Heart left ventricle (tissue), 16 donors: ENCODE results near the gene CDAN1. TPM values are rescaled to one million over a fixed set of nuclear protein-coding genes. Genes with fewer than 3 reads are reported as not detected.

ENCODE experiments used
- ATAC-seq, 4 donors: fragments of 200-7000 bp; cut with Tn5 transposase; one replicate each; pipeline ENCODE4 v1.9.1; 2020 to 2022; ENCODE audit warnings: moderate library complexity in 4 of 4, mild to moderate bottlenecking in 3 of 4, moderate number of reproducible peaks in 1 of 4
- DNase-seq, 5 donors: peaks; one replicate each; pipeline ENCODE4 v3.0.0-alpha.2; 2020
- H3K27ac ChIP-seq, 12 donors: fragments of 200-600 bp; sonication (generic) in 4 of 12; one replicate each; pipeline versions ENCODE4 v1.5.0 to v1.8.0; 2016 to 2022; ENCODE audit warnings: mild to moderate bottlenecking in 2 of 12
- H3K27me3 ChIP-seq, 9 donors: fragments of 200-600 bp; sonication (generic) in 2 of 9; one replicate each; pipeline versions ENCODE4 v1.5.1 to v1.8.0; 2016 to 2022; ENCODE audit warnings: mild to moderate bottlenecking in 3 of 9
- H3K36me3 ChIP-seq, 9 donors: fragments of 200-600 bp; sonication (generic) in 2 of 9; one replicate each; pipeline versions ENCODE4 v1.5.0 to v1.8.0; 2018 to 2022; ENCODE audit warnings: mild to moderate bottlenecking in 2 of 9
- H3K4me1 ChIP-seq, 12 donors: fragments of 200-600 bp; sonication (generic) in 4 of 12; one replicate each; pipeline versions ENCODE4 v1.5.0 to v1.8.0; 2016 to 2022; ENCODE audit warnings: mild to moderate bottlenecking in 3 of 12
- H3K4me3 ChIP-seq, 12 donors: fragments of 200-600 bp; sonication (generic) in 4 of 12; one replicate each; pipeline versions ENCODE4 v1.5.0 to v1.8.0; 2017 to 2022; ENCODE audit warnings: mild to moderate bottlenecking in 9 of 12, moderate library complexity in 4 of 12
- H3K9me3 ChIP-seq, 12 donors: fragments of 200-600 bp; sonication (generic) in 4 of 12; one replicate each; pipeline versions ENCODE4 v1.5.0 to v1.8.0; 2016 to 2022; ENCODE audit warnings: mild to moderate bottlenecking in 1 of 12
- CTCF ChIP-seq, 12 donors: fragments of 200-600 bp; sonication (generic) in 4 of 12; IDR thresholded peaks; one replicate each; pipeline versions ENCODE4 v1.5.0 to v1.8.0; 2018 to 2022; ENCODE audit warnings: antibody characterized with exemption in 12 of 12, mild to moderate bottlenecking in 5 of 12
- POLR2A ChIP-seq, 2 donors: fragments of 450-650 bp; IDR thresholded peaks; one replicate each; pipeline ENCODE4 v1.6.1; 2017; ENCODE audit warnings: antibody characterized with exemption in 2 of 2, mild to moderate bottlenecking in 2 of 2, moderate library complexity in 2 of 2
- WGBS, 4 donors: extraction: QIAGEN DNeasy Blood & Tissue Kit in 2 of 4; methylation state at CpG; one replicate each; pipeline versions ENCODE4 v1.1.5 to v1.1.7; 2013 to 2018; 5-methylcytosine and 5-hydroxymethylcytosine counted together
- intact Hi-C, 10 donors: fragments of 100-400 bp; cut with DNase I; formaldehyde crosslinking; loops; one replicate each; pipeline versions ENCODE4 v1.11.1 to v1.14.2; 2022
- polyA plus RNA-seq, 2 donors: library from polyadenylated mRNA; stranded (reverse); fragments of 200-250 nt; gene quantifications; one replicate each; pipeline ENCODE4 v1.2.3, GENCODE V29; 2013
- total RNA-seq, 9 donors: library from RNA; depleted of rRNA in 2 of 9; stranded (reverse); fragments of >200 nt in 2 of 9; fragmentation: NEBNext Ultra II Directional in 3 of 9; extraction: Animal tissue kit (Norgen Biotek cat#: 25700) in 3 of 9; gene quantifications; one replicate each; pipeline versions ENCODE4 v1.1.0 to v1.2.4, GENCODE V29; 2016 to 2023
- donor health status: ischemic (EF 13 %, LVEDD 7.1; RV severe dilation, severe dysfunction).
- donor health status: healthy with polysubstance abuse.
- donor health status: DM: no; HTN: yes; CAD: no.
- donor health status: DM: no; HTN: no; CAD: no.
- donor health status: ischemic (EF 25% LVEDD 6.9; RV normal size, moderate dysfunction).
- donor health status: ischemic (EF 25% LVEDD 5.7; RV mildly dilated, moderate dysfunction).
- donor health status: healthy.
- donor health status: DM: yes; HTN: yes; CAD: no.
- donor health status: ischemic (EF 35%, LVEDD 5.7; RV mildly dilated, moderate dysfunction).
- donor health status: nonischemic (EF 11% LVEDD 7.7; RV severe dilation, severe dysfunction).
- donor health status: DM: yes; HTN: yes; CAD: no.
- donor health status: PGD.
- donor health status: ischemic (EF 29% LVEDD 5.4; RV normal size, mild dysfunction).
- donor health status: nonischemic (EF 23%, LVEDD 6.1; RV moderate dilation, normal function).

CDAN1 gene
- total and polyA plus RNA-seq, 11 donors = 4.3 to 6.9 (median 5.6) TPM

- no peaks in the 10 kb centered on the region for H3K27me3 ChIP-seq
- H3K36me3 ChIP-seq = peaks cover 0 to 100% (median 98%) of the 10 kb centered on the region in 9 donors
- no peaks in the 10 kb centered on the region for H3K4me1 ChIP-seq
- H3K4me3 ChIP-seq = no peak overlapping the region
- WGBS, 4 donors = 77 to 87% (median 85%) methylated on average over 13 of the region's 13 CpGs
- no peak for DNase-seq
- H3K9me3 ChIP-seq = no peaks in the 10 kb centered on the region
- H3K27ac ChIP-seq = no peak overlapping the region
- intact Hi-C loops = no loop called here
- TF ChIP-seq CTCF (IDR thresholded peaks at IDR 0.05) = no peak
- no peak for TF ChIP-seq POLR2A (IDR thresholded peaks at IDR 0.05)
- ATAC-seq = peak in 1 of 4 donors; percentile 11
These were observed 9.1 kb downstream of the CDAN1 start for GRCh38 chr15:42727750-42728381.

GRCh38 chr15:42726114-42726513 lies 10.8 kb downstream of the CDAN1 start:
- Histone ChIP-seq H3K4me3 (no peak overlapping the region), H3K27ac (no peak overlapping the region), H3K27me3 (no peaks in the 10 kb centered on the region), H3K9me3 (no peaks in the 10 kb centered on the region), H3K4me1 (no peaks in the 10 kb centered on the region), H3K36me3 (peaks cover 0 to 100% (median 94%) of the 10 kb centered on the region in 9 donors)
- ATAC-seq (no peak), DNase-seq (no peak)
- intact Hi-C loops = no loop called here
- TF ChIP-seq CTCF (IDR thresholded peaks at IDR 0.05) = no peak
- no peak for TF ChIP-seq POLR2A (IDR thresholded peaks at IDR 0.05)
- 70 to 83% (median 80%) methylated on average over 9 to 11 of the region's 11 CpGs for whole genome bisulfite sequencing, 4 donors

- WGBS, 4 donors = 87 to 94% (median 90%) methylated on average over 12 of the region's 12 CpGs
- ATAC-seq = no peak
- H3K4me1 ChIP-seq = no peaks in the 10 kb centered on the region
- no peaks in the 10 kb centered on the region for H3K27me3 ChIP-seq
- H3K36me3 ChIP-seq = peaks cover 0 to 100% (median 94%) of the 10 kb centered on the region in 9 donors
- intact Hi-C loops = no loop called here
- TF ChIP-seq CTCF (IDR thresholded peaks at IDR 0.05) (no peak), POLR2A (IDR thresholded peaks at IDR 0.05) (no peak)
- H3K9me3 ChIP-seq = no peaks in the 10 kb centered on the region
- H3K4me3 ChIP-seq = no peak overlapping the region
- DNase-seq = no peak
- H3K27ac ChIP-seq = no peak overlapping the region
These were observed 11.5 kb downstream of the CDAN1 start for GRCh38 chr15:42725331-42725903.

GRCh38 chr15:42724276-42724675 lies 12.7 kb downstream of the CDAN1 start:
- ATAC-seq (no peak), DNase-seq (no peak)
- no peaks in the 10 kb centered on the region for H3K4me1 ChIP-seq
- intact Hi-C loops = no loop called here
- H3K27me3 ChIP-seq = no peaks in the 10 kb centered on the region
- no peak overlapping the region for H3K4me3 ChIP-seq
- no peaks in the 10 kb centered on the region for H3K9me3 ChIP-seq
- H3K27ac ChIP-seq = no peak overlapping the region
- 78 to 92% (median 89%) methylated on average over 5 to 6 of the region's 6 CpGs for WGBS, 4 donors
- no peak for TF ChIP-seq CTCF (IDR thresholded peaks at IDR 0.05)
- TF ChIP-seq POLR2A (IDR thresholded peaks at IDR 0.05) = no peak
- peaks cover 0 to 100% (median 95%) of the 10 kb centered on the region in 9 donors for H3K36me3 ChIP-seq
